ENCODE data around the gene STX16. TPM values are rescaled to one million over a fixed set of nuclear protein-coding genes. Genes with fewer than 3 reads are reported as not detected.

STX16 gene
- total and polyA plus RNA-seq, 2 of the 13 experiments (the other 11 are each of a cell fraction or from before 2014, with no cell fraction given): 28.0 to 72.7 TPM

DNA sequence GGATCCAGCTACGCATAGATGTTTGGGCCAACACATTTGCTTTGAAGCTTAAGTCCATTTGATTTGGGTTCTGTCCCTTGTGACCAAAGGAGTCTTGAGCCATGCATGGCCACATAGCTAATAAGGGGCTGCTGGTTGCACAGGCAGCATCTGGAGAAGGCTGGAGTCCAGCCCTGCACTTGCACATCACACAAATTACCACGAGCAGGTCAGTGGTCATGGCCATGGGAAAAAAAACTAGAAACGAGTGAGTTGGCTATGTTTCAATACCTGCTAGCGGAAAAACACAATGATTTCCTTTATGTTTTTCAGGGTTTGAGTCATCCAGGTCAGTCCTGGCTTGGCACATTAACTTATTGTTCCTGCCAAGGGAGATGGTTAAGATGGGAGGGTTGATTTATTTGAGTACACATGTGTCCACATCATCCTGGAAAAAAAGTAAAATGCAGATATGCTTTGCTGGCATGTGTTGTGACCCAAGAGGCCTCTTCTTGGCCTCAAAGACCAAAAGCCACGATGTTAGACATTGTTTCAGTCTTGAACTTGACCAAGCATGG lies 5.6 kb upstream of the STX16 start (continued):
- peak in 1 of 2 experiments; percentile 71; a peak in 3 of 4 replicates for TF ChIP-seq NR2F1 (CRISPR knock-in tag; IDR thresholded peaks at IDR 0.05)
- TF ChIP-seq, protein P1, sequence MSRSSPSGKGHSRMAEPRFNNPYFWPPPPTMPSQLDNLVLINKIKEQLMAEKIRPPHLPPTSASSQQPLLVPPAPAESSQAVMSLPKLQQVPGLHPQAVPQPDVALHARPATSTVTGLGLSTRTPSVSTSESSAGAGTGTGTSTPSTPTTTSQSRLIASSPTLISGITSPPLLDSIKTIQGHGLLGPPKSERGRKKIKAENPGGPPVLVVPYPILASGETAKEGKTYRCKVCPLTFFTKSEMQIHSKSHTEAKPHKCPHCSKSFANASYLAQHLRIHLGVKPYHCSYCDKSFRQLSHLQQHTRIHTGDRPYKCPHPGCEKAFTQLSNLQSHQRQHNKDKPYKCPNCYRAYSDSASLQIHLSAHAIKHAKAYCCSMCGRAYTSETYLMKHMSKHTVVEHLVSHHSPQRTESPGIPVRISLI (CRISPR knock-in tag; IDR thresholded peaks at IDR 0.05; ENCODE audit: borderline replicate concordance): 0 out of 2 replicates have a peak, but pooled peaks have one; percentile 33
- TF ChIP-seq FOSL2 (CRISPR knock-in tag; IDR thresholded peaks at IDR 0.05): peak; percentile 35
- TF ChIP-seq, protein P2, sequence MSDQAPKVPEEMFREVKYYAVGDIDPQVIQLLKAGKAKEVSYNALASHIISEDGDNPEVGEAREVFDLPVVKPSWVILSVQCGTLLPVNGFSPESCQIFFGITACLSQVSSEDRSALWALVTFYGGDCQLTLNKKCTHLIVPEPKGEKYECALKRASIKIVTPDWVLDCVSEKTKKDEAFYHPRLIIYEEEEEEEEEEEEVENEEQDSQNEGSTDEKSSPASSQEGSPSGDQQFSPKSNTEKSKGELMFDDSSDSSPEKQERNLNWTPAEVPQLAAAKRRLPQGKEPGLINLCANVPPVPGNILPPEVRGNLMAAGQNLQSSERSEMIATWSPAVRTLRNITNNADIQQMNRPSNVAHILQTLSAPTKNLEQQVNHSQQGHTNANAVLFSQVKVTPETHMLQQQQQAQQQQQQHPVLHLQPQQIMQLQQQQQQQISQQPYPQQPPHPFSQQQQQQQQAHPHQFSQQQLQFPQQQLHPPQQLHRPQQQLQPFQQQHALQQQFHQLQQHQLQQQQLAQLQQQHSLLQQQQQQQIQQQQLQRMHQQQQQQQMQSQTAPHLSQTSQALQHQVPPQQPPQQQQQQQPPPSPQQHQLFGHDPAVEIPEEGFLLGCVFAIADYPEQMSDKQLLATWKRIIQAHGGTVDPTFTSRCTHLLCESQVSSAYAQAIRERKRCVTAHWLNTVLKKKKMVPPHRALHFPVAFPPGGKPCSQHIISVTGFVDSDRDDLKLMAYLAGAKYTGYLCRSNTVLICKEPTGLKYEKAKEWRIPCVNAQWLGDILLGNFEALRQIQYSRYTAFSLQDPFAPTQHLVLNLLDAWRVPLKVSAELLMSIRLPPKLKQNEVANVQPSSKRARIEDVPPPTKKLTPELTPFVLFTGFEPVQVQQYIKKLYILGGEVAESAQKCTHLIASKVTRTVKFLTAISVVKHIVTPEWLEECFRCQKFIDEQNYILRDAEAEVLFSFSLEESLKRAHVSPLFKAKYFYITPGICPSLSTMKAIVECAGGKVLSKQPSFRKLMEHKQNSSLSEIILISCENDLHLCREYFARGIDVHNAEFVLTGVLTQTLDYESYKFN (CRISPR knock-in tag; conservative IDR thresholded peaks at IDR 0.05): no peak
- no peak for TF ChIP-seq CAMTA2 (CRISPR knock-in tag; IDR thresholded peaks at IDR 0.05; ENCODE audit: borderline replicate concordance)
- TF ChIP-seq SOX6 (IDR thresholded peaks at IDR 0.05): no peak
- peak; percentile 29; the same call in 1 of the 2 replicates for TF ChIP-seq SOX6 (CRISPR knock-in tag; IDR thresholded peaks at IDR 0.05)
- peak; percentile 54 for TF ChIP-seq NR2F6 (IDR thresholded peaks at IDR 0.05)
- TF ChIP-seq NR2F6 (CRISPR knock-in tag; IDR thresholded peaks at IDR 0.05): 0 out of 2 replicates have a peak, but pooled peaks have one; percentile 12
- no peak for TF ChIP-seq RFXANK (CRISPR knock-in tag; IDR thresholded peaks at IDR 0.05)
- TF ChIP-seq, protein P3, sequence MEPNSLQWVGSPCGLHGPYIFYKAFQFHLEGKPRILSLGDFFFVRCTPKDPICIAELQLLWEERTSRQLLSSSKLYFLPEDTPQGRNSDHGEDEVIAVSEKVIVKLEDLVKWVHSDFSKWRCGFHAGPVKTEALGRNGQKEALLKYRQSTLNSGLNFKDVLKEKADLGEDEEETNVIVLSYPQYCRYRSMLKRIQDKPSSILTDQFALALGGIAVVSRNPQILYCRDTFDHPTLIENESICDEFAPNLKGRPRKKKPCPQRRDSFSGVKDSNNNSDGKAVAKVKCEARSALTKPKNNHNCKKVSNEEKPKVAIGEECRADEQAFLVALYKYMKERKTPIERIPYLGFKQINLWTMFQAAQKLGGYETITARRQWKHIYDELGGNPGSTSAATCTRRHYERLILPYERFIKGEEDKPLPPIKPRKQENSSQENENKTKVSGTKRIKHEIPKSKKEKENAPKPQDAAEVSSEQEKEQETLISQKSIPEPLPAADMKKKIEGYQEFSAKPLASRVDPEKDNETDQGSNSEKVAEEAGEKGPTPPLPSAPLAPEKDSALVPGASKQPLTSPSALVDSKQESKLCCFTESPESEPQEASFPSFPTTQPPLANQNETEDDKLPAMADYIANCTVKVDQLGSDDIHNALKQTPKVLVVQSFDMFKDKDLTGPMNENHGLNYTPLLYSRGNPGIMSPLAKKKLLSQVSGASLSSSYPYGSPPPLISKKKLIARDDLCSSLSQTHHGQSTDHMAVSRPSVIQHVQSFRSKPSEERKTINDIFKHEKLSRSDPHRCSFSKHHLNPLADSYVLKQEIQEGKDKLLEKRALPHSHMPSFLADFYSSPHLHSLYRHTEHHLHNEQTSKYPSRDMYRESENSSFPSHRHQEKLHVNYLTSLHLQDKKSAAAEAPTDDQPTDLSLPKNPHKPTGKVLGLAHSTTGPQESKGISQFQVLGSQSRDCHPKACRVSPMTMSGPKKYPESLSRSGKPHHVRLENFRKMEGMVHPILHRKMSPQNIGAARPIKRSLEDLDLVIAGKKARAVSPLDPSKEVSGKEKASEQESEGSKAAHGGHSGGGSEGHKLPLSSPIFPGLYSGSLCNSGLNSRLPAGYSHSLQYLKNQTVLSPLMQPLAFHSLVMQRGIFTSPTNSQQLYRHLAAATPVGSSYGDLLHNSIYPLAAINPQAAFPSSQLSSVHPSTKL (CRISPR knock-in tag; IDR thresholded peaks at IDR 0.05): peak; percentile 28; the same call in 1 of the 2 replicates
- no peak for TF ChIP-seq SRF (IDR thresholded peaks at IDR 0.05; ENCODE audit: low read depth, low read length)
- peak; percentile 53 for TF ChIP-seq RARA (CRISPR knock-in tag; IDR thresholded peaks at IDR 0.05)
- TF ChIP-seq, protein P4, sequence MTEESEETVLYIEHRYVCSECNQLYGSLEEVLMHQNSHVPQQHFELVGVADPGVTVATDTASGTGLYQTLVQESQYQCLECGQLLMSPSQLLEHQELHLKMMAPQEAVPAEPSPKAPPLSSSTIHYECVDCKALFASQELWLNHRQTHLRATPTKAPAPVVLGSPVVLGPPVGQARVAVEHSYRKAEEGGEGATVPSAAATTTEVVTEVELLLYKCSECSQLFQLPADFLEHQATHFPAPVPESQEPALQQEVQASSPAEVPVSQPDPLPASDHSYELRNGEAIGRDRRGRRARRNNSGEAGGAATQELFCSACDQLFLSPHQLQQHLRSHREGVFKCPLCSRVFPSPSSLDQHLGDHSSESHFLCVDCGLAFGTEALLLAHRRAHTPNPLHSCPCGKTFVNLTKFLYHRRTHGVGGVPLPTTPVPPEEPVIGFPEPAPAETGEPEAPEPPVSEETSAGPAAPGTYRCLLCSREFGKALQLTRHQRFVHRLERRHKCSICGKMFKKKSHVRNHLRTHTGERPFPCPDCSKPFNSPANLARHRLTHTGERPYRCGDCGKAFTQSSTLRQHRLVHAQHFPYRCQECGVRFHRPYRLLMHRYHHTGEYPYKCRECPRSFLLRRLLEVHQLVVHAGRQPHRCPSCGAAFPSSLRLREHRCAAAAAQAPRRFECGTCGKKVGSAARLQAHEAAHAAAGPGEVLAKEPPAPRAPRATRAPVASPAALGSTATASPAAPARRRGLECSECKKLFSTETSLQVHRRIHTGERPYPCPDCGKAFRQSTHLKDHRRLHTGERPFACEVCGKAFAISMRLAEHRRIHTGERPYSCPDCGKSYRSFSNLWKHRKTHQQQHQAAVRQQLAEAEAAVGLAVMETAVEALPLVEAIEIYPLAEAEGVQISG (CRISPR knock-in tag; IDR thresholded peaks at IDR 0.05): no peak
- TF ChIP-seq, protein P5, sequence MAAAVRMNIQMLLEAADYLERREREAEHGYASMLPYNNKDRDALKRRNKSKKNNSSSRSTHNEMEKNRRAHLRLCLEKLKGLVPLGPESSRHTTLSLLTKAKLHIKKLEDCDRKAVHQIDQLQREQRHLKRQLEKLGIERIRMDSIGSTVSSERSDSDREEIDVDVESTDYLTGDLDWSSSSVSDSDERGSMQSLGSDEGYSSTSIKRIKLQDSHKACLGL (CRISPR knock-in tag; IDR thresholded peaks at IDR 0.05): no peak
